Activated T-helper 1 cell treated with anti-CD3 and anti-CD28 coated beads, Interleukin-12 subunit alpha, Interleukin-12 subunit beta, Interleukin-2, Interleukin-4 antibody, amounts not matched to agents 30 ng/mL and 10 ng/mL and 1 ng/mL, durations not matched to agents 14 hours and 24 hours and 36 hours (primary cell): ENCODE results near the gene AKR1C2. TPM values are rescaled to one million over a fixed set of nuclear protein-coding genes. Genes with fewer than 3 reads are reported as not detected.
"Not testable (repeated sequence)": the region's sequence is repeated elsewhere in the genome, so short reads cannot be mapped to it uniquely, and the experiment has no call there.

Experiments
- DNase-seq: peaks from one replicate; pipeline ENCODE4 v3.0.0; 2021; ENCODE audit warnings: low spot score
- H3K27ac Mint-ChIP-seq: one replicate; pipeline ENCODE4 v1.8.0; 2021; ENCODE audit warnings: mild to moderate bottlenecking, mixed read lengths
- H3K27me3 Mint-ChIP-seq: one replicate; pipeline ENCODE4 v1.8.0; 2022; ENCODE audit warnings: mild to moderate bottlenecking, moderate library complexity, mixed read lengths; ENCODE audit not compliant: insufficient read depth
- H3K36me3 Mint-ChIP-seq: one replicate; pipeline ENCODE4 v1.8.0; 2021; ENCODE audit warnings: low read depth, mixed read lengths
- H3K4me1 Mint-ChIP-seq: one replicate; pipeline ENCODE4 v1.8.0; 2021; ENCODE audit warnings: low read depth, mixed read lengths
- H3K4me3 Mint-ChIP-seq: one replicate; pipeline ENCODE4 v1.8.0; 2021; ENCODE audit warnings: mild to moderate bottlenecking, moderate library complexity, mixed read lengths
- H3K9me3 Mint-ChIP-seq: one replicate; pipeline ENCODE4 v1.8.0; 2021; ENCODE audit warnings: mixed read lengths
- intact Hi-C: fragments of 100-400 bp; cut with micrococcal nuclease; formaldehyde crosslinking; loops from one replicate; pipeline ENCODE4 v1.15.1; 2024
- total RNA-seq: library from RNA; stranded (reverse); gene quantifications from 2 replicates; pipeline ENCODE4 v1.2.3, GENCODE V29; 2022

AKR1C2 gene
- not detected in 2 replicates for total RNA-seq

- DNase-seq, intact Hi-C loops, H3K36me3 Mint-ChIP-seq, H3K27me3 Mint-ChIP-seq, H3K4me3 Mint-ChIP-seq, H3K4me1 Mint-ChIP-seq, H3K27ac Mint-ChIP-seq, H3K9me3 Mint-ChIP-seq: not testable (repeated sequence)
Observed at GRCh38 chr10:5003127-5004029, at the start of gene AKR1C2. AKR1C2 (minus strand) TSS chr10:5003857; CDS start chr10:5003835, 22 bp downstream.

GRCh38 chr10:5052951-5053500, 49.4 kb upstream of the AKR1C2 start:
- intact Hi-C loops: not testable (repeated sequence)

GRCh38 chr10:5047912-5048628, 44.4 kb upstream of the AKR1C2 start:
- intact Hi-C loops: no loop called here
- Mint-ChIP-seq H3K36me3 (no peaks in the 10 kb centered on the region), H3K4me1 (no peaks in the 10 kb centered on the region), H3K4me3 (no peak overlapping the region), H3K27ac (no peak overlapping the region), H3K27me3 (no peaks in the 10 kb centered on the region), H3K9me3 (peaks cover 4% of the 10 kb centered on the region)
- DNase-seq: no peak

More at GRCh38 chr10:5052951-5053500, 49.4 kb upstream of the AKR1C2 start:
- not testable (repeated sequence) for H3K27me3 Mint-ChIP-seq, H3K36me3 Mint-ChIP-seq, H3K27ac Mint-ChIP-seq, H3K4me3 Mint-ChIP-seq, DNase-seq, H3K9me3 Mint-ChIP-seq, H3K4me1 Mint-ChIP-seq

- H3K36me3 Mint-ChIP-seq, H3K4me3 Mint-ChIP-seq, H3K4me1 Mint-ChIP-seq, DNase-seq, H3K27me3 Mint-ChIP-seq, intact Hi-C loops, H3K9me3 Mint-ChIP-seq, H3K27ac Mint-ChIP-seq: not testable (repeated sequence)
Observed at GRCh38 chr10:5047055-5047454, 43.4 kb upstream of the AKR1C2 start.

GRCh38 chr10:5046410-5046809, 42.8 kb upstream of the AKR1C2 start:
- H3K36me3 Mint-ChIP-seq: no peaks in the 10 kb centered on the region
- H3K9me3 Mint-ChIP-seq: no peaks in the 10 kb centered on the region
- no peak overlapping the region for H3K4me3 Mint-ChIP-seq
- intact Hi-C loops: no loop called here
- H3K27ac Mint-ChIP-seq: no peak overlapping the region
- H3K27me3 Mint-ChIP-seq: no peaks in the 10 kb centered on the region
- no peak for DNase-seq
- no peaks in the 10 kb centered on the region for H3K4me1 Mint-ChIP-seq

- no peak overlapping the region for H3K27ac Mint-ChIP-seq
- H3K9me3 Mint-ChIP-seq: no peaks in the 10 kb centered on the region
- no peak for DNase-seq
- no peaks in the 10 kb centered on the region for H3K36me3 Mint-ChIP-seq
- intact Hi-C loops: no loop called here
- H3K4me1 Mint-ChIP-seq: no peaks in the 10 kb centered on the region
- no peak overlapping the region for H3K4me3 Mint-ChIP-seq
- no peaks in the 10 kb centered on the region for H3K27me3 Mint-ChIP-seq
Observed at GRCh38 chr10:5045095-5045494, 41.4 kb upstream of the AKR1C2 start.

GRCh38 chr10:5043716-5044115, 40.1 kb upstream of the AKR1C2 start:
- no peak overlapping the region for H3K27ac Mint-ChIP-seq
- H3K27me3 Mint-ChIP-seq: no peaks in the 10 kb centered on the region
- H3K4me1 Mint-ChIP-seq: no peaks in the 10 kb centered on the region
- H3K4me3 Mint-ChIP-seq: no peak overlapping the region
- no peaks in the 10 kb centered on the region for H3K36me3 Mint-ChIP-seq
- H3K9me3 Mint-ChIP-seq: no peaks in the 10 kb centered on the region
- intact Hi-C loops: no loop called here
- no peak for DNase-seq

- no peaks in the 10 kb centered on the region for H3K9me3 Mint-ChIP-seq
- no peak for DNase-seq
Observed at GRCh38 chr10:5042922-5043321, 39.3 kb upstream of the AKR1C2 start.

GRCh38 chr10:5041471-5042023, 37.9 kb upstream of the AKR1C2 start:
- Mint-ChIP-seq H3K27ac (no peak overlapping the region), H3K27me3 (no peaks in the 10 kb centered on the region), H3K9me3 (no peaks in the 10 kb centered on the region), H3K36me3 (no peaks in the 10 kb centered on the region), H3K4me3 (no peak overlapping the region), H3K4me1 (no peaks in the 10 kb centered on the region)
- no peak for DNase-seq
- intact Hi-C loops: no loop called here

More at GRCh38 chr10:5042922-5043321, 39.3 kb upstream of the AKR1C2 start:
- no peaks in the 10 kb centered on the region for H3K36me3 Mint-ChIP-seq
- H3K4me1 Mint-ChIP-seq: no peaks in the 10 kb centered on the region
- H3K27me3 Mint-ChIP-seq: no peaks in the 10 kb centered on the region
- H3K27ac Mint-ChIP-seq: no peak overlapping the region
- H3K4me3 Mint-ChIP-seq: no peak overlapping the region
- intact Hi-C loops: no loop called here

- H3K36me3 Mint-ChIP-seq: no peaks in the 10 kb centered on the region
- intact Hi-C loops: no loop called here
- no peak overlapping the region for H3K4me3 Mint-ChIP-seq
- H3K4me1 Mint-ChIP-seq: no peaks in the 10 kb centered on the region
- no peaks in the 10 kb centered on the region for H3K9me3 Mint-ChIP-seq
- H3K27ac Mint-ChIP-seq: no peak overlapping the region
- no peaks in the 10 kb centered on the region for H3K27me3 Mint-ChIP-seq
- no peak for DNase-seq
Observed at GRCh38 chr10:5040781-5041470, 37.3 kb upstream of the AKR1C2 start.

- Mint-ChIP-seq H3K4me3 (no peak overlapping the region), H3K36me3 (no peaks in the 10 kb centered on the region), H3K4me1 (no peaks in the 10 kb centered on the region), H3K9me3 (peaks cover 6% of the 10 kb centered on the region), H3K27ac (no peak overlapping the region), H3K27me3 (no peaks in the 10 kb centered on the region)
- DNase-seq: no peak
- intact Hi-C loops: no loop called here
Observed at GRCh38 chr10:5040010-5040673, 36.5 kb upstream of the AKR1C2 start.

- Mint-ChIP-seq H3K9me3 (peaks cover 13% of the 10 kb centered on the region), H3K4me3 (no peak overlapping the region), H3K27ac (no peak overlapping the region), H3K27me3 (no peaks in the 10 kb centered on the region), H3K36me3 (no peaks in the 10 kb centered on the region), H3K4me1 (no peaks in the 10 kb centered on the region)
- intact Hi-C loops: no loop called here
- DNase-seq: no peak
Observed at GRCh38 chr10:5038733-5039132, 35.1 kb upstream of the AKR1C2 start.
